Erythroblast (primary cell): Measurements from ENCODE around the gene NSD1.

Experiments
- GATA1 ChIP-seq: IDR thresholded peaks from 2 replicates; pipeline ENCODE4 v1.6.1; 2011; ENCODE audit warnings: low read depth, mild to moderate bottlenecking, control low read depth, low read length, moderate library complexity
- POLR2A ChIP-seq: IDR thresholded peaks from 2 replicates; pipeline ENCODE4 v1.6.1; 2011; ENCODE audit warnings: mild to moderate bottlenecking, low read length

DNA sequence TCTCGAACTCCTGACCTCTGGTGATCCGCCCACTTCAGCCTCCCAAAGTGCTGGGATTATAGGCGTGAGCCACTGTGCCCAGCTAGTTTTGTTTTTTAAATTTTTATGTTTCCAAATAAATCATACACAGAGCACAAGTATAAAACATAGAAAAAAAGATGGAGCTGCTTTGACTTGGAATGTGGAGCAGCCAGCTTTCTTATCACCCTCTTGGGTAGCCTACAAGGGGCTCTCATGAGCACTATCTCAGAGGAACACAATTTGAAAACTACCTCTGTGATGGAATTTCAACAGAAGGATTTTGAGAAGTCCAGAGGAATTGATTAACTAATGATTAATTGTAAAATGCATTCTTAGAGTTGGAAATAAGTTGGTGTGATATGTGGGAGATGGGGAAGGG lies 45.9 kb downstream of the NSD1 start:
- TF ChIP-seq POLR2A (no peak), GATA1 (no peak)
